Osteoblast (primary cell): Measurements from ENCODE around the gene STX18. TPM values are rescaled to one million over a fixed set of nuclear protein-coding genes. Genes with fewer than 3 reads are reported as not detected.

ENCODE experiments used
- DNase-seq: peaks from one replicate; pipeline ENCODE4 v3.0.0; 2011; ENCODE audit warnings: low spot score, mixed read lengths; ENCODE audit not compliant: insufficient read length; ENCODE audit errors: missing footprints
- H2AFZ ChIP-seq: 2 replicates; pipeline ENCODE4 v1.6.0; 2011; ENCODE audit warnings: mild to moderate bottlenecking, low read length
- H3K27ac ChIP-seq: 2 replicates; pipeline ENCODE4 v1.5.1; 2011; ENCODE audit warnings: mild to moderate bottlenecking, low read depth, low read length, moderate library complexity
- H3K27me3 ChIP-seq: 2 replicates; pipeline ENCODE4 v1.6.0; 2012; ENCODE audit warnings: mild to moderate bottlenecking, control low read depth, inconsistent platforms, low read length, moderate library complexity; ENCODE audit not compliant: insufficient read depth
- H3K36me3 ChIP-seq: 2 replicates; pipeline ENCODE4 v1.5.1; 2011; ENCODE audit warnings: mild to moderate bottlenecking, low read length, control low read depth, moderate library complexity; ENCODE audit not compliant: insufficient read depth
- H3K4me1 ChIP-seq: 2 replicates; pipeline ENCODE4 v1.5.1; 2011; ENCODE audit warnings: mild to moderate bottlenecking, low read length, control low read depth, moderate library complexity; ENCODE audit not compliant: insufficient read depth
- H3K4me2 ChIP-seq: 2 replicates; pipeline ENCODE4 v1.6.0; 2011; ENCODE audit warnings: mild to moderate bottlenecking, low read length; ENCODE audit not compliant: insufficient read depth
- H3K4me3 ChIP-seq: fragments of 200-600 bp; sonication (generic); 3 replicates; pipeline ENCODE4 v1.5.1; 2012; ENCODE audit warnings: mild to moderate bottlenecking, low read length, inconsistent platforms; ENCODE audit not compliant: insufficient read depth
- H3K79me2 ChIP-seq: 2 replicates; pipeline ENCODE4 v1.6.0; 2012; ENCODE audit warnings: mild to moderate bottlenecking, low read length, control low read depth, inconsistent platforms; ENCODE audit not compliant: insufficient read depth
- H3K9me3 ChIP-seq: 2 replicates; pipeline ENCODE4 v1.5.1; 2011; ENCODE audit warnings: low read depth, low read length, control low read depth
- H4K20me1 ChIP-seq: 2 replicates; pipeline ENCODE4 v1.6.0; 2012; ENCODE audit warnings: mild to moderate bottlenecking, low read length, control low read depth; ENCODE audit not compliant: insufficient read depth
- total RNA-seq: library from RNA; depleted of rRNA; stranded (reverse); fragments of >200 nt; gene quantifications from 2 replicates; pipeline ENCODE4 v1.2.3, GENCODE V29; 2012
- TF ChIP-seq, protein P1 (sequence below): IDR thresholded peaks from 2 replicates; pipeline ENCODE4 v1.5.1; 2011; ENCODE audit warnings: mild to moderate bottlenecking, low read depth, low read length, moderate library complexity; ENCODE audit errors: extremely low read depth

Gene STX18
- total RNA-seq, 1 donor: 23.9 TPM

GRCh38 chr4:4407299-4408131 is 134.3 kb downstream of the STX18 start:
- Histone ChIP-seq H3K79me2 (no peaks in the 10 kb centered on the region), H3K9me3 (no peaks in the 10 kb centered on the region), H3K4me3 (no peak overlapping the region), H4K20me1 (no peaks in the 10 kb centered on the region), H3K27me3 (peaks cover 6% of the 10 kb centered on the region), H3K36me3 (no peaks in the 10 kb centered on the region), H3K4me1 (no peaks in the 10 kb centered on the region), H3K4me2 (no peak overlapping the region), H2AFZ (no peak overlapping the region), H3K27ac (no peak overlapping the region)
- DNase-seq: peak; percentile 35
- TF ChIP-seq, protein P1, sequence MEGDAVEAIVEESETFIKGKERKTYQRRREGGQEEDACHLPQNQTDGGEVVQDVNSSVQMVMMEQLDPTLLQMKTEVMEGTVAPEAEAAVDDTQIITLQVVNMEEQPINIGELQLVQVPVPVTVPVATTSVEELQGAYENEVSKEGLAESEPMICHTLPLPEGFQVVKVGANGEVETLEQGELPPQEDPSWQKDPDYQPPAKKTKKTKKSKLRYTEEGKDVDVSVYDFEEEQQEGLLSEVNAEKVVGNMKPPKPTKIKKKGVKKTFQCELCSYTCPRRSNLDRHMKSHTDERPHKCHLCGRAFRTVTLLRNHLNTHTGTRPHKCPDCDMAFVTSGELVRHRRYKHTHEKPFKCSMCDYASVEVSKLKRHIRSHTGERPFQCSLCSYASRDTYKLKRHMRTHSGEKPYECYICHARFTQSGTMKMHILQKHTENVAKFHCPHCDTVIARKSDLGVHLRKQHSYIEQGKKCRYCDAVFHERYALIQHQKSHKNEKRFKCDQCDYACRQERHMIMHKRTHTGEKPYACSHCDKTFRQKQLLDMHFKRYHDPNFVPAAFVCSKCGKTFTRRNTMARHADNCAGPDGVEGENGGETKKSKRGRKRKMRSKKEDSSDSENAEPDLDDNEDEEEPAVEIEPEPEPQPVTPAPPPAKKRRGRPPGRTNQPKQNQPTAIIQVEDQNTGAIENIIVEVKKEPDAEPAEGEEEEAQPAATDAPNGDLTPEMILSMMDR: no peak

DNA sequence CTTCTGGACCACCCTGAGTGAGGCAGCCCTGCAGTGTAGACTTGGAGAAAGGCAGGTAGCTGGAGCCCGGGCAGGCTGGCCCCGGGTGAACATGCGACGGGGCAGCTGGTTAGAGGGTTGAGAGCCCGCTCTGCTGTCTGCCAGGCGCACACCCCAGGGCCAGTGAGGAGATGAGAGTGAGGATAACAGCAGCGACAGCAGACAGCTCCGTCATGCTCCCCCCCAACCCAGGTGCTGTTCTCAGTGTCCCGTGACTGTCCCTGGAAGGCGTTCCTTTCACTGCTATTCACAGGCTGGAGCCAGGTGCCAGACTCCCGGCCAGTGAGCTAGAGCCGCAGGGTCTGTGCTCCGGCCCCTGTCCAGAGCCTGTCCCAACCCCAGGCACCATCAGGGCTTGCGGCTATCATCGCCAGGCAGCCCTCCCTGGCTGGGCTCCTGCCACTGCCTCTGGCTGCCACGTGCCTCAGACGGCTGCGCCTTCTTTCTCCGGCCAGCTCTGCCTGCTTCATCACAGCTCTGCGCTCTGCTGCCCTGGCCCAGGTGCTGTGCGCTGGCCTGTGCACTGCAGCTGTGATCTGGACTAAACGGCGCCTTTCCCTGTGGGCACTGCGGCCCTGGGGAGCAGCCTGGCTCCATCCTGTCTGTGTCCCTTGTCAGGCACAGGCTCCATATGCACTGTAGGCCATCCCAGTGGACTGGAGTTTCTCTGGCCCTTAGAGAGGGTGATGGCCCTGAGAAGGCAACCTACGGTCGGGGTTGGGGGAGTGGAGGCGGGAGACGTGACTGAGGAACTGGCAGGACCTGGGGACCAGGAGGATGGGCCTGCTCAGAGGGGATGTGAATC is 135.2 kb downstream of the STX18 start:
- TF ChIP-seq, protein P1: no peak
- no peaks in the 10 kb centered on the region for H4K20me1 ChIP-seq
- no peaks in the 10 kb centered on the region for H3K9me3 ChIP-seq
- no peaks in the 10 kb centered on the region for H3K36me3 ChIP-seq
- no peak overlapping the region for H2AFZ ChIP-seq
- H3K4me2 ChIP-seq: no peak overlapping the region
- no peaks in the 10 kb centered on the region for H3K4me1 ChIP-seq
- H3K79me2 ChIP-seq: no peaks in the 10 kb centered on the region
- H3K27me3 ChIP-seq: peaks cover 6% of the 10 kb centered on the region
- no peak overlapping the region for H3K27ac ChIP-seq
- H3K4me3 ChIP-seq: no peak overlapping the region
- peak; percentile 56 for DNase-seq

DNA sequence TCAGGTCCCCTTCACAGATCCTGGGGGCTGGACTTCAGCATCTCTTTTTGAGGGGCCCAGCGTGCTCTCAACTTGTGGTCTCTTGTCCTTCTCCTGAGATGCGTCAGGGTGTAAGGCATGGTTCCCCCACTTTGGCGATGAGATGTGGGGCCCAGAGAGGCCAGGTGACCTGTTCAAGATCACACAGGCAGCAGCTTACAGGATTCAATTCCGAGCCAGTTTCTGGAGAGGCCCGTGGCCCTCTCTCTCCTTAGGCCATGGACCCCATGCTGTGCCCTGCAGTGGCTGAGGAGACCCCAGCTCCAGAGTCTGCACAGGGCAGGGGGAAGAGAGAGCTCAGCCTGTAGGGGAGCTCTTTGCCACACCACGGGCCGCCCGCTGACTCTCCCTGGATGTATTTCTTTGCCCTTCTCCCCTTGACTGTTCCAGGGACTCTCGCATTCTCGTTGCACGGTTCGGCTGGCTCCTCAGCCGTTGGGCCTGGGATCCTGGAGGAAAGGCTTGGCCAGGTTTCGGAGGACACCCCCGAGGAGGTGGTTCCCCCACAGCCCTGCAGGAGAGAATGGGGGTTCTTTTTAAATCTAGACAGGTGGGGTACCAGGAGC is 136.4 kb downstream of the STX18 start:
- TF ChIP-seq, protein P1: no peak
- Histone ChIP-seq H3K27me3 (peaks cover 11% of the 10 kb centered on the region), H3K4me1 (no peaks in the 10 kb centered on the region), H3K4me2 (no peak overlapping the region), H3K4me3 (no peak overlapping the region), H4K20me1 (no peaks in the 10 kb centered on the region), H3K79me2 (no peaks in the 10 kb centered on the region), H3K36me3 (no peaks in the 10 kb centered on the region), H3K27ac (no peak overlapping the region), H2AFZ (no peak overlapping the region), H3K9me3 (no peaks in the 10 kb centered on the region)
- DNase-seq: peak; percentile 62
